Adrenal gland (tissue), 12 donors: ENCODE results near the gene LRRC4. TPM values are rescaled to one million over a fixed set of nuclear protein-coding genes. Genes with fewer than 3 reads are reported as not detected.

Source experiments
- DNase-seq, 7 donors: peaks; one replicate each; pipeline ENCODE4 v3.0.0-alpha.2; 2019 to 2020
- H3K27ac ChIP-seq, 5 donors: fragments of 200-600 bp; sonication (generic) in 4 of 5; 1 replicate in 3 of 5; 2 replicates in 2 of 5; pipeline versions ENCODE4 v1.5.1 to v1.8.0; 2016 to 2020; ENCODE audit warnings: mild to moderate bottlenecking in 1 of 5
- H3K27me3 ChIP-seq: fragments of 200-600 bp; 2 replicates; pipeline ENCODE4 v1.8.0; 2021
- H3K36me3 ChIP-seq, 2 donors: fragments of 200-600 bp; replicated peaks in 1 of 2; 1 replicate in 1 of 2; 2 replicates in 1 of 2; pipeline versions ENCODE4 v1.5.1 to v1.8.0; 2018 to 2022
- H3K4me1 ChIP-seq, 2 donors: fragments of 200-600 bp; replicated peaks in 1 of 2; 1 replicate in 1 of 2; 2 replicates in 1 of 2; pipeline versions ENCODE4 v1.5.1 to v1.8.0; 2018 to 2021
- H3K4me3 ChIP-seq, 4 donors: fragments of 200-600 bp; sonication (generic) in 3 of 4; one replicate each; pipeline ENCODE4 v1.5.1; 2016 to 2018
- H3K9me3 ChIP-seq, 3 donors: fragments of 200-600 bp; sonication (generic) in 1 of 3; replicated peaks in 1 of 3; 1 replicate in 2 of 3; 2 replicates in 1 of 3; pipeline versions ENCODE4 v1.5.1 to v1.8.0; 2016 to 2021
- CTCF ChIP-seq, 6 experiments: fragments of 450-650 bp in 4 of 6; fragments of 200-600 bp in 2 of 6; sonication (generic) in 1 of 6; IDR thresholded peaks; 1 replicate in 5 of 6; 2 replicates in 1 of 6; pipeline versions ENCODE4 v1.5.1 to v1.8.0; 2016 to 2021; ENCODE audit warnings: antibody characterized with exemption in 6 of 6, mild to moderate bottlenecking in 2 of 6, moderate library complexity in 1 of 6
- POLR2A ChIP-seq, 2 donors: fragments of 450-650 bp; IDR thresholded peaks; one replicate each; pipeline ENCODE4 v1.6.1; 2017; ENCODE audit warnings: antibody characterized with exemption in 2 of 2, mild to moderate bottlenecking in 2 of 2, moderate library complexity in 1 of 2
- WGBS, 4 donors: extraction: QIAGEN DNeasy Blood & Tissue Kit in 2 of 4; methylation state at CpG; one replicate each; pipeline versions ENCODE4 v1.1.5 to v1.1.7; 2013 to 2017; 5-methylcytosine and 5-hydroxymethylcytosine counted together
- intact Hi-C, 2 donors: fragments of 100-400 bp; cut with DNase I; formaldehyde crosslinking; loops; one replicate each; pipeline versions ENCODE4 v1.14.1 to v1.15.0; 2022 to 2023
- polyA plus RNA-seq, 3 donors: library from polyadenylated mRNA; stranded (reverse); fragments of 200-250 nt in 2 of 3; fragments of 350-450 nt in 1 of 3; fragmentation: Illumina TruSeq in 1 of 3; extraction: RNeasy Lipid Tissue Mini Kit (QIAGEN cat#74804) in 1 of 3; gene quantifications; one replicate each; pipeline ENCODE4 v1.2.3, GENCODE V29; 2013 to 2014
- total RNA-seq, 9 donors: library from RNA; depleted of rRNA in 4 of 9; stranded (reverse); fragments of >200 nt in 4 of 9; fragments of 120-200 nt in 1 of 9; fragmentation: NEBNext Ultra II Directional in 1 of 9; extraction: Animal tissue kit (Norgen Biotek cat#: 25700) in 1 of 9; gene quantifications; one replicate each; pipeline versions ENCODE4 v1.1.0 to v1.2.4, GENCODE V29; 2013 to 2023
- donor health status: healthy with polysubstance abuse.
- donor health status: Bipolar disorder and iron deficiency.
- donor health status: DM: yes; HTN: yes; CAD: no.
- donor health status: DM: no; HTN: no; CAD: no.
- donor health status: DM: no; HTN: no; CAD: no.
- donor health status: DM: yes; HTN: yes; CAD: no.

LRRC4 gene
- total and polyA plus RNA-seq, 12 donors = 2.2 to 23.7 (median 8.4) TPM

DNA sequence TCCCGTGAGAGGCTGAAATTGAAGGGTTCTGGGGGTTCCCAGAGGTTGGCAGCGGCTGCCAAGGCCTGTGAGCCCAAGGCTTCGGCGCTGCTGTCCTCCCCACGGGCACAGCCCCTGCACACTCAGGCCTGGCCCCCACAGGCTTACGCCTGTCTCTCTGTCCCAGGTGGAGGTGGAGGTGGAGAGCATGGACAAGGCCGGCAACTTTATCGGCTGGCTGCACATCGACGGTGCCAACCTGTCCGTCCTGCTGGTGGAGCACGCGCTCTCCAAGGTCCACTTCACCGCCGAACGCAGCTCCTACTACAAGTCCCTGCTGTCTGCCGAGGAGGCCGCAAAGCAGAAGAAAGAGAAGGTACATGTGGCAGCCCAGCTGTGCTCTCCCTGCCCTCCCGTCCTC, 43.1 kb upstream of the LRRC4 start:
- no peaks in the 10 kb centered on the region for H3K9me3 ChIP-seq
- H3K4me3 ChIP-seq = no peak overlapping the region
- 88 to 93% (median 91%) methylated on average over 17 to 19 of the region's 19 CpGs for WGBS, 4 donors
- H3K27ac ChIP-seq = no peak overlapping the region
- peaks cover 0 to 6% of the 10 kb centered on the region in 2 donors for H3K36me3 ChIP-seq
- intact Hi-C loops = no loop called here
- TF ChIP-seq POLR2A (IDR thresholded peaks at IDR 0.05) (no peak), CTCF (IDR thresholded peaks at IDR 0.05) (no peak)
- H3K4me1 ChIP-seq = peaks cover 0 to 2% of the 10 kb centered on the region in 2 donors
- DNase-seq = no peak
- H3K27me3 ChIP-seq = no peaks in the 10 kb centered on the region

- no peak overlapping the region for H3K4me3 ChIP-seq
- no peak for DNase-seq
- no peak for TF ChIP-seq CTCF (IDR thresholded peaks at IDR 0.05)
- WGBS, 4 donors = 80 to 86% (median 85%) methylated on average over 14 to 15 of the region's 15 CpGs
- H3K36me3 ChIP-seq = peaks cover 0 to 6% of the 10 kb centered on the region in 2 donors
- H3K27ac ChIP-seq = no peak overlapping the region
- H3K27me3 ChIP-seq = no peaks in the 10 kb centered on the region
- H3K9me3 ChIP-seq = no peaks in the 10 kb centered on the region
- peaks cover 0 to 2% of the 10 kb centered on the region in 2 donors for H3K4me1 ChIP-seq
- intact Hi-C loops = no loop called here
Observed at GRCh38 chr7:128073671-128074310, 42.6 kb upstream of the LRRC4 start.

DNA sequence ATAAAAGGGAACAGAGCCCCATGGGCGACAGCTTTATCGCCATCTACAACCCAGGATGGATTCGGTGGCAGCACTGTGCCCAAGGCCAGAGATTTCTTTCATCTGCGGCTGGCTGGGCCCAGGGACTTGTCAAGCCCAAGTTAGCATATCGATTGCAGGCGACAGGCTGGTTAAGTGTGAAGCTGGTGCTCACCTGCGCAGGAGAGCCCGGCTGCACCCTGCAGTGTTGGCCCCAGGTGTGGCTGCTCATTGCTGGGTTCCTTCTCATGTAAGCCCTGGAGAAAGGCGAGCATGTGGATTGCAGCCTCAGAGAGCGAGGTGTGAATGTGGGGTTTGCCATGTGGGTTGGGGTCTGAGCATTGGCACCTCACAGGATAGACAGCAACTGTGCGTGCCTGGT, 40.6 kb upstream of the LRRC4 start:
- H3K9me3 ChIP-seq = no peaks in the 10 kb centered on the region
- no peak for DNase-seq
- H3K4me1 ChIP-seq = peaks cover 0 to 2% of the 10 kb centered on the region in 2 donors
- 77 to 94% (median 81%) methylated on average over 11 of the region's 11 CpGs for WGBS, 4 donors
- no peak overlapping the region for H3K27ac ChIP-seq
- H3K27me3 ChIP-seq = no peaks in the 10 kb centered on the region
- peaks cover 0 to 6% of the 10 kb centered on the region in 2 donors for H3K36me3 ChIP-seq
- intact Hi-C loops = no loop called here
- TF ChIP-seq POLR2A (IDR thresholded peaks at IDR 0.05) (no peak), CTCF (IDR thresholded peaks at IDR 0.05) (no peak)
- no peak overlapping the region for H3K4me3 ChIP-seq

DNA sequence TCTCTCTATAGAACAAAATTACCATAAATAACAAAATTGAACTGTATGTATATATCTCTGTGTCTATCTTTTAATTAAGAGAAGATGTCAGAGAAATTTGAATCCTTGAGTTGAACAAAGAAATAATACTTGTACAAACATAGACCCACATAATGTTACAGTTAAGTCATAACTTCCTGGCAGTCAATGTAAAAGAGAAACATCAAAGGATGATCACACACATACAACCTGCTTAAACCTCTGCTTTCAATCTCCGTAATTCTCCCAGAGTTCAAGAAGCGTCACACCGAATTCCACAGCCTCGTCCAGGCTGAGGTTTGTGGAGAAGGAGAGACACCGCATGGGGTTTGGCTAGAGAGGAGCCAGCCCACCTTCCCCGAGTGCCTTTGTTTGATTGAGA, 40.1 kb upstream of the LRRC4 start:
- Histone ChIP-seq H3K9me3 (no peaks in the 10 kb centered on the region), H3K4me3 (no peak overlapping the region), H3K27ac (no peak overlapping the region), H3K4me1 (peaks cover 0 to 2% of the 10 kb centered on the region in 2 donors), H3K36me3 (peaks cover 0 to 6% of the 10 kb centered on the region in 2 donors), H3K27me3 (no peaks in the 10 kb centered on the region)
- no peak for TF ChIP-seq POLR2A (IDR thresholded peaks at IDR 0.05)
- no peak for TF ChIP-seq CTCF (IDR thresholded peaks at IDR 0.05)
- no peak for DNase-seq
- intact Hi-C loops = no loop called here
- 89 to 97% (median 91%) methylated on average over 6 of the region's 6 CpGs for WGBS, 4 donors
